ENCODE measurements around the gene ATOX1. TPM values are rescaled to one million over a fixed set of nuclear protein-coding genes. Genes with fewer than 3 reads are reported as not detected.

The ATOX1 gene
- total and polyA plus RNA-seq, 10 of the 15 experiments (the other 5 are each of a cell fraction or from before 2014, with no cell fraction given): 130 to 642 (median 245) TPM

- DNase-seq (ENCODE audit: low read depth, low spot score) (peak; percentile 71), ATAC-seq (peak; percentile 84), FAIRE-seq (peak; percentile 44)
- Histone ChIP-seq H3K4me3 (no peak overlapping the region), H3K36me3 (ENCODE audit: control insufficient read depth in 2 of 2, insufficient read depth in 2 of 2, low read length in 1 of 2) (peaks cover 5 to 35% of the 10 kb centered on the region in 2 experiments), H3K79me2 (ENCODE audit: control insufficient read depth, insufficient read depth, low read length) (peaks cover 27% of the 10 kb centered on the region), H3K4me1 (ENCODE audit: control insufficient read depth, insufficient read depth, low read length) (peaks cover 52% of the 10 kb centered on the region), H3K9me3 (replicated peaks; ENCODE audit: control insufficient read depth, insufficient read depth, low read length) (no peaks in the 10 kb centered on the region), H4K20me1 (ENCODE audit: control insufficient read depth, insufficient read depth) (no peaks in the 10 kb centered on the region), H2AFZ (ENCODE audit: control insufficient read depth, low read depth, low read length) (no peak overlapping the region), H3K27ac (ENCODE audit: control insufficient read depth, insufficient read depth) (peak overlapping the region; percentile 66), H3K4me2 (ENCODE audit: control insufficient read depth, insufficient read depth) (0 out of 2 replicates have a peak overlapping the region, but pooled peaks have one; percentile 15), H3K9ac (ENCODE audit: control insufficient read depth, insufficient read depth, low read length) (no peak overlapping the region), H3K27me3 (replicated peaks in 1 of 2; ENCODE audit: control insufficient read depth in 2 of 2, insufficient read depth in 2 of 2, low read length in 1 of 2) (no peaks in the 10 kb centered on the region)
- ChIA-PET SMC1A (ENCODE audit: uncharacterized antibody, unreplicated experiment) (interaction anchor here (0.6 to 11.1 kb wide), 7 partner anchors 9 to 222 kb away, joined by 3 to 154 read pairs (median 11); no protein-coding TSS in a partner anchor), POLR2A (interaction anchor here (0.6 to 1.9 kb wide), 4 partner anchors 12 to 84 kb away, joined by 3 to 5 read pairs (median 4); partner anchors contain the start of gene G3BP1), CTCF (interaction anchor here (0.6 to 13.9 kb wide), 6 partner anchors 13 to 400 kb away, joined by 3 to 381 read pairs (median 11); partner anchors contain the start of genes ATOX1 and G3BP1), RAD21 (ENCODE audit: unreplicated experiment) (interaction anchor here (1.0 to 11.2 kb wide), 4 partner anchors 25 to 93 kb away, joined by 4 to 207 read pairs (median 86); partner anchors contain the start of gene G3BP1)
- 37% methylated on average over 7 of the region's 7 CpGs for WGBS (ENCODE audit: insufficient coverage, insufficient replicate concordance, low lambda C conversion rate, missing lambda C conversion rate)
- in situ Hi-C loops (cut with MboI) (loop anchor here (10.0 kb wide), 1 partner anchor 230 kb away; no protein-coding TSS in a partner anchor), intact Hi-C loops (cut with micrococcal nuclease; ENCODE audit: unreplicated experiment) (loop anchor here (1.0 kb wide), 1 partner anchor 26 kb away; the partner anchor contains the start of gene G3BP1)
- BruUV-seq (replicated peaks): no TSS peak
- TF ChIP-seq SIN3A (IDR thresholded peaks at IDR 0.05; ENCODE audit: low read depth, low read length) (no peak), SPI1 (IDR thresholded peaks at IDR 0.05; ENCODE audit: borderline replicate concordance, insufficient read depth, low read depth, low read length) (peak; percentile 94), IKZF1 (conservative IDR thresholded peaks at IDR 0.05) (peak; percentile 73), PML (IDR thresholded peaks at IDR 0.05; ENCODE audit: low read length) (no peak), POU2F2 (IDR thresholded peaks at IDR 0.05; ENCODE audit: borderline replicate concordance, low read depth, low read length) (peak; percentile 15; the same call in 1 of the 3 replicates), PBX3 (IDR thresholded peaks at IDR 0.05; ENCODE audit: insufficient replicate concordance, low read depth, low read length) (peak; percentile 37), GATAD2B (conservative IDR thresholded peaks at IDR 0.05; ENCODE audit: low read depth) (no peak; the same call in 1 of the 2 replicates), CREB1 (IDR thresholded peaks at IDR 0.05; ENCODE audit: low read depth) (peak; percentile 55; the same call in 1 of the 2 replicates), BHLHE40 (IDR thresholded peaks at IDR 0.05; ENCODE audit: borderline replicate concordance in 1 of 2, low read depth in 2 of 2, low read length in 1 of 2) (peak; percentile 80 to 87), BCL11A (IDR thresholded peaks at IDR 0.05; ENCODE audit: low read depth, low read length) (peak; percentile 80), ZZZ3 (IDR thresholded peaks at IDR 0.05; ENCODE audit: control insufficient read depth, insufficient read length, low read depth) (no peak), MLLT1 (IDR thresholded peaks at IDR 0.05) (peak; percentile 25; the same call in 1 of the 2 replicates), ELK1 (IDR thresholded peaks at IDR 0.05; ENCODE audit: low read depth, low read length) (no peak), SUZ12 (IDR thresholded peaks at IDR 0.05; ENCODE audit: unreplicated experiment) (no peak), IKZF2 (IDR thresholded peaks at IDR 0.05) (peak; percentile 68 to 77; a peak in 2 of 4 replicates)
Measured at GRCh38 chr5:151745071-151745705, 13.2 kb downstream of the ATOX1 start.
